Fibroblast of mammary gland (primary cell): ENCODE data around the gene MSI2.

Source experiments
- DNase-seq: peaks from one replicate; pipeline ENCODE4 v3.0.0-alpha.2; 2010; ENCODE audit warnings: low read depth
- H3K4me3 ChIP-seq: 2 replicates; pipeline ENCODE4 v1.5.1; 2011; ENCODE audit warnings: low read depth, mild to moderate bottlenecking, low read length, moderate library complexity; ENCODE audit not compliant: control insufficient read depth
- TF ChIP-seq, protein P1 (sequence below): conservative IDR thresholded peaks from 2 replicates; pipeline ENCODE4 v1.5.1; 2011; ENCODE audit warnings: low read depth, low read length, inconsistent platforms; ENCODE audit not compliant: control insufficient read depth, insufficient read depth

The MSI2 gene

DNA sequence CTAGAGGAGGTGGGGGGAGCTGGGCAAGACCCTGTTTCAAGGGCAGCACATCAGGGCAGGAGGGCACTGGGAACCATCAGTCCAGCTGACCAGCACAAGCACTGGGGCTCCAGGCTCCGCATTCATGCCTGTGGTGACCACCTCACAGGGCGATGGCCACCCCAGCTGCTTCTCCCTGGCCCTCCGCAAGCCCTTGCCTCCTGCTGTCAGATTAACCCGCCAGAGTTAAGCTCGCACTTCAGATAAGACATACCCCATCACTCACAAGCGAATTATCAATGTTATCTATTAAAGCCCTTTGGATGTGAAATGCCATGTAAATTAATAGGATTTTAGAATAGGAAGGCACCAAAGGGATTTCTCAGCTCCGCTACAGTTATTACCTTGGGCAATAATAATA lies 383.8 kb downstream of the MSI2 start:
- TF ChIP-seq, protein P1, sequence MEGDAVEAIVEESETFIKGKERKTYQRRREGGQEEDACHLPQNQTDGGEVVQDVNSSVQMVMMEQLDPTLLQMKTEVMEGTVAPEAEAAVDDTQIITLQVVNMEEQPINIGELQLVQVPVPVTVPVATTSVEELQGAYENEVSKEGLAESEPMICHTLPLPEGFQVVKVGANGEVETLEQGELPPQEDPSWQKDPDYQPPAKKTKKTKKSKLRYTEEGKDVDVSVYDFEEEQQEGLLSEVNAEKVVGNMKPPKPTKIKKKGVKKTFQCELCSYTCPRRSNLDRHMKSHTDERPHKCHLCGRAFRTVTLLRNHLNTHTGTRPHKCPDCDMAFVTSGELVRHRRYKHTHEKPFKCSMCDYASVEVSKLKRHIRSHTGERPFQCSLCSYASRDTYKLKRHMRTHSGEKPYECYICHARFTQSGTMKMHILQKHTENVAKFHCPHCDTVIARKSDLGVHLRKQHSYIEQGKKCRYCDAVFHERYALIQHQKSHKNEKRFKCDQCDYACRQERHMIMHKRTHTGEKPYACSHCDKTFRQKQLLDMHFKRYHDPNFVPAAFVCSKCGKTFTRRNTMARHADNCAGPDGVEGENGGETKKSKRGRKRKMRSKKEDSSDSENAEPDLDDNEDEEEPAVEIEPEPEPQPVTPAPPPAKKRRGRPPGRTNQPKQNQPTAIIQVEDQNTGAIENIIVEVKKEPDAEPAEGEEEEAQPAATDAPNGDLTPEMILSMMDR, result no peak
- no peak for DNase-seq
- H3K4me3 ChIP-seq, result no peak overlapping the region

GRCh38 chr17:57641761-57642160 lies 385.4 kb downstream of the MSI2 start:
- H3K4me3 ChIP-seq, result no peak overlapping the region
- no peak for DNase-seq
- TF ChIP-seq, protein P1, result no peak

- H3K4me3 ChIP-seq, result no peak overlapping the region
- no peak for DNase-seq
Measured at GRCh38 chr17:57643062-57643461, 386.7 kb downstream of the MSI2 start.

GRCh38 chr17:57644326-57644725 lies 388.0 kb downstream of the MSI2 start:
- DNase-seq, result no peak
- TF ChIP-seq, protein P1, result no peak
- H3K4me3 ChIP-seq, result no peak overlapping the region

More at GRCh38 chr17:57643062-57643461, 386.7 kb downstream of the MSI2 start:
- TF ChIP-seq, protein P1, result no peak

- H3K4me3 ChIP-seq, result no peak overlapping the region
- TF ChIP-seq, protein P1, result no peak
- peak; percentile 14 for DNase-seq
Measured at GRCh38 chr17:57645950-57646665, 389.8 kb downstream of the MSI2 start.

GRCh38 chr17:57648720-57649119 lies 392.4 kb downstream of the MSI2 start:
- TF ChIP-seq, protein P1, result no peak
- no peak for DNase-seq
- no peak overlapping the region for H3K4me3 ChIP-seq
